ENCODE measurements around the gene IL17A.
"Not testable (repeated sequence)": the region's sequence is repeated elsewhere in the genome, so short reads cannot be mapped to it uniquely, and the experiment has no call there.

Gene IL17A

GRCh38 chr6:52164319-52165094 lies 21.7 kb upstream of the IL17A start:
- DNase-seq (ENCODE audit: low read depth): no peak

- DNase-seq (ENCODE audit: low read depth): no peak
Measured at GRCh38 chr6:52167267-52167666, 18.9 kb upstream of the IL17A start.

- DNase-seq (ENCODE audit: low read depth): not testable (repeated sequence)
Measured at GRCh38 chr6:52168351-52168750, 17.8 kb upstream of the IL17A start.

- DNase-seq (ENCODE audit: low read depth): no peak
Measured at GRCh38 chr6:52174118-52174517, 12.1 kb upstream of the IL17A start.

GRCh38 chr6:52176550-52176949 lies 9.6 kb upstream of the IL17A start:
- no peak for DNase-seq (ENCODE audit: low read depth)

- DNase-seq (ENCODE audit: low read depth): no peak
Measured at GRCh38 chr6:52177961-52178360, 8.2 kb upstream of the IL17A start.

GRCh38 chr6:52180787-52181558 lies 5.2 kb upstream of the IL17A start:
- DNase-seq (ENCODE audit: low read depth): no peak

GRCh38 chr6:52183131-52183713 lies 3.0 kb upstream of the IL17A start:
- DNase-seq (ENCODE audit: low read depth): no peak

- no peak for DNase-seq (ENCODE audit: low read depth)
Measured at GRCh38 chr6:52186480-52186879, 305 bp downstream of the IL17A start.

GRCh38 chr6:52187098-52187497 lies 923 bp downstream of the IL17A start:
- DNase-seq (ENCODE audit: low read depth): no peak

- DNase-seq (ENCODE audit: low read depth): no peak
Measured at GRCh38 chr6:52189974-52190373, 3.8 kb downstream of the IL17A start.

GRCh38 chr6:52190409-52190808 lies 4.2 kb downstream of the IL17A start:
- DNase-seq (ENCODE audit: low read depth): no peak

GRCh38 chr6:52191824-52192223 lies 5.6 kb downstream of the IL17A start:
- DNase-seq (ENCODE audit: low read depth): no peak

- no peak for DNase-seq (ENCODE audit: low read depth)
Measured at GRCh38 chr6:52195886-52196285, 9.7 kb downstream of the IL17A start.

GRCh38 chr6:52200088-52200487 lies 13.9 kb downstream of the IL17A start:
- DNase-seq (ENCODE audit: low read depth): not testable (repeated sequence)

GRCh38 chr6:52201046-52201445 lies 14.9 kb downstream of the IL17A start:
- DNase-seq (ENCODE audit: low read depth): no peak

GRCh38 chr6:52201493-52201892 lies 15.3 kb downstream of the IL17A start:
- no peak for DNase-seq (ENCODE audit: low read depth)

GRCh38 chr6:52207066-52207465 lies 20.9 kb downstream of the IL17A start:
- no peak for DNase-seq (ENCODE audit: low read depth)

GRCh38 chr6:52208612-52209011 lies 22.4 kb downstream of the IL17A start:
- no peak for DNase-seq (ENCODE audit: low read depth)

- DNase-seq (ENCODE audit: low read depth): no peak
Measured at GRCh38 chr6:52209770-52210169, 23.6 kb downstream of the IL17A start.

- no peak for DNase-seq (ENCODE audit: low read depth)
Measured at GRCh38 chr6:52210227-52210626, 24.1 kb downstream of the IL17A start.

GRCh38 chr6:52213127-52213526 lies 27.0 kb downstream of the IL17A start:
- DNase-seq (ENCODE audit: low read depth): no peak

- no peak for DNase-seq (ENCODE audit: low read depth)
Measured at GRCh38 chr6:52215787-52216186, 29.6 kb downstream of the IL17A start.

Data from GM04504 (cell line).